H4 (cell line): Measurements from ENCODE around the gene PPP1CA. TPM values are rescaled to one million over a fixed set of nuclear protein-coding genes. Genes with fewer than 3 reads are reported as not detected.
A peak's percentile ranks its signal among the peaks of the same experiment; 100 is the strongest.

Source experiments
- DNase-seq: peaks from one replicate; pipeline ENCODE4 v3.0.0-alpha.2; 2015; ENCODE audit warnings: low spot score
- total RNA-seq: library from RNA; depleted of rRNA; stranded (reverse); fragments of >200 nt; shearing (Covaris generic); gene quantifications from 2 replicates; pipeline ENCODE4 v1.2.3, GENCODE V29; 2014

The PPP1CA gene
- total RNA-seq, 1 experiment from 2014 or later, result 212 TPM

GRCh38 chr11:67370351-67371076 is 31.1 kb downstream of the PPP1CA start:
- DNase-seq, result peak; percentile 88

- peak; percentile 67 for DNase-seq
Observed at GRCh38 chr11:67369801-67370284, 31.8 kb downstream of the PPP1CA start.

- DNase-seq, result no peak
Observed at GRCh38 chr11:67369275-67369674, 32.4 kb downstream of the PPP1CA start.

GRCh38 chr11:67368621-67369020 is 33.0 kb downstream of the PPP1CA start:
- no peak for DNase-seq

- DNase-seq, result no peak
Observed at GRCh38 chr11:67367761-67368227, 33.9 kb downstream of the PPP1CA start.

- DNase-seq, result no peak
Observed at GRCh38 chr11:67366961-67367760, 34.5 kb downstream of the PPP1CA start.

- no peak for DNase-seq
Observed at GRCh38 chr11:67366546-67366945, 35.1 kb downstream of the PPP1CA start.

- no peak for DNase-seq
Observed at GRCh38 chr11:67365736-67366444, 35.8 kb downstream of the PPP1CA start.

- no peak for DNase-seq
Observed at GRCh38 chr11:67364783-67365722, 36.6 kb downstream of the PPP1CA start.

- no peak for DNase-seq
Observed at GRCh38 chr11:67364169-67364568, 37.5 kb downstream of the PPP1CA start.

- peak; percentile 61 for DNase-seq
Observed at GRCh38 chr11:67357831-67358670, 43.6 kb downstream of the PPP1CA start.

GRCh38 chr11:67356864-67357561 is 44.6 kb downstream of the PPP1CA start:
- DNase-seq, result peak; percentile 76

- no peak for DNase-seq
Observed at GRCh38 chr11:67356387-67356863, 45.2 kb downstream of the PPP1CA start.

GRCh38 chr11:67355794-67356386 is 45.8 kb downstream of the PPP1CA start:
- no peak for DNase-seq

GRCh38 chr11:67355023-67355793 is 46.5 kb downstream of the PPP1CA start:
- no peak for DNase-seq

GRCh38 chr11:67354075-67355022 is 47.3 kb downstream of the PPP1CA start:
- DNase-seq, result peak; percentile 93
